SKM-1 treated with dmso at 0.1 percent for 144 hours (cell line): ENCODE measurements around the gene NOTCH3.

Experiments
- DNase-seq: peaks from one replicate; lab custom pipeline; 2025; ENCODE audit not compliant: unreplicated experiment; lab: John Stamatoyannopoulos, UW

The NOTCH3 gene

DNA sequence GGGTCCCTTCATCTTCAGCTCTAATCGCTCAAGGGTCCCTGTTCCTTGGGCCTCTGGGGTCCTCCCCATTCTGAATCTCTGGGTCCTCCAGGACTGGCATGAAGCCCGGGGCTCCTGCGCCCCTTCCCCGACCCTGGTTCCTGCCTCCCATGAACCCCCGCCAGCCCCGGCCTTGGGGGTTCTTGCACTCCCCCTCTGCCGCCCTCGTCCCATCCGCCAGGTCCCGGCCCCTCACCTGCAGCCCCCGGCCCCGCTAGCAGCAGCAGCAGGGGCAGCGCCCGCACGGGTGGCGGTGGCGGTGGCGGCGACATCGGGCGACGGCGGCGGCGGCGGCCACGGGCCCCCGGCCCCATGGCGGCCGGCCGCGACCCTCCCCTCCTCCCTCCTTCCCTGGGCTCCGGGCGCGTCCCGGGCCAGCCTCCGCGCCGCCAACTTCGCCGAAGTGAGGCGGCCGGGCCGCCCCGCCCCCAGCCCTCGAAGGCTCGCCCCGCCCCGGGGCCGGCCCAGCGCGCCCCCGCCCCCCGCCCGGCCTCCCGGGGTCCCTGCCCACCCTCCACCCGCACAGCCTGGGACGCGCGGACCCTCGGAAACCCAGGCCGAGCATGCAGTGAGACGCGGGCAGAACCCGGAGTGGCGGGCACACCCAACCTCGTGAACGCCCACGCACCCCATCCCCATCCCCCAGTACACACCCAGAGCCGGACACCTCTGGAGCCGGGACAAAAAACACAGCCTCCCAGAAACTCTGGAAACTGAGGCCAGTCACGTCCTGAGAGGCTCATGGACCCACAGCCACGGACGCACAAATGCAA, at the start of gene NOTCH3:
TSS of gene NOTCH3 (minus strand) at position 443 of the 812 bp plus-strand sequence. CDS start at position 353, 90 bp downstream.
- DNase-seq: no peak

DNA sequence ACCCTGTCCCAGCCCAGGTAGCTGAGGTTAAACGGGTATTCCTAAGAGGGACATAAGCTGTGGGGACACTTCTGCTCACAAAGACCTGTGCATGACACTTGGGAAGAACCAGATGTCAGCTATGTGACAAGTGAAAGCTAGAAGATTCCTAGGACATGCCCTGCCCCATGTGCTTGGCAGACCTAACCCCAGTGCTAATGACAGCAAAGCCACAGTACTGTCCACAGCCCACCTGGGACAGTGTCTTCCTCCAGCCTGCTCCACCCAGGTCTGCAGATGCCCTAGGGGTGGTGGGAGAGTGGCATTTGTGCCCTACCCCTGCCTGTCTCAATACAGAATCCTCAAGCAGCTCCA, 49.8 kb upstream of the NOTCH3 start:
- DNase-seq: no peak

DNA sequence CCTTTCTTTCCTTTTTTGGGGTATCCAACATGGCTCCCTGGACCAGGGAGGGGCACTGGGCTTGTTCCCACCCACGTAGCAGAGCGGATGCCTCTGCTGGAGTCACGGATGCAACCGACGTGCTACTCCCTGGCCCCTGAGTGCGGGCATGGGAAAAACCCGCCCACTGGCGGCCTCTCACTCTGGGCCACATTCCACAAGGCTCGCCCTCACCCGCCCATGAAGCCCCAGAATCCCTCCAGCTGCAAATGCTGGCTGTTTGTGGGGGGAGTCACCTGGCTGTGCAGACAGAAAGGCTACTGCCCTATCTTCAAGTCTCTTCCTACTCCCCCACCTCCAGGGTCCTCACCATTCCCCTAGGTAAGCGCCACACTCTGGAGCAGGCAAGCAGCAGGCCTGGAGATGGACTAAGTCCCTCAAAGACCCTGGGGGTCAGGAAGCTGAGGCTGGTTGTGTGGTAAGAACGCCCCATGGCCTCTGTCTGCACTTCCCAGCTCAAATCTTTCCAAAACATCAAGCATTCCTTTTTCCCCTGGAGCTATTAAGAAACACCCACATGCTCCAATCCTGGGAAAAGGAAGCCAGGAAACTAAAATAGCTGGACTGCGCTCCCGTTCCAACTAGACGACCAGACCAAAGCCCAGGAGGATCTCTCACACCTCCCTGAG, 49.3 kb upstream of the NOTCH3 start:
- no peak for DNase-seq

DNA sequence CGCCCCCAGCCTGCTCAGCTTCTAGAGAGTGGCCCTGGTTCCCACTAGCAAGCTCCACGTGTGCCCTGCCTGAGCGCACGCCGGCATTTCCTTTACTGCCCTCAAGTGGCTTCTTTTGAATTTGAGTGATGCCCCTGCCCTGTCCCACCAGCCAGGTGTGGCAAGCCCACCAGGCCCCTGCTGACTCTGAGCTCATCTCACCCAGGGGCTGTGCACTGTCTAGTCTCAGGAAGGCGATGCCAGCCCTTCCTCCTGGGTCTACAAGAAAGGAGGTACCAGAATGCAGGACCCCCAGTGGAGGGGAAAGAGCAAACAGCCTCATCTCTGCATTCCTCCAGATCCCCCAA, 48.7 kb upstream of the NOTCH3 start:
- DNase-seq: no peak

DNA sequence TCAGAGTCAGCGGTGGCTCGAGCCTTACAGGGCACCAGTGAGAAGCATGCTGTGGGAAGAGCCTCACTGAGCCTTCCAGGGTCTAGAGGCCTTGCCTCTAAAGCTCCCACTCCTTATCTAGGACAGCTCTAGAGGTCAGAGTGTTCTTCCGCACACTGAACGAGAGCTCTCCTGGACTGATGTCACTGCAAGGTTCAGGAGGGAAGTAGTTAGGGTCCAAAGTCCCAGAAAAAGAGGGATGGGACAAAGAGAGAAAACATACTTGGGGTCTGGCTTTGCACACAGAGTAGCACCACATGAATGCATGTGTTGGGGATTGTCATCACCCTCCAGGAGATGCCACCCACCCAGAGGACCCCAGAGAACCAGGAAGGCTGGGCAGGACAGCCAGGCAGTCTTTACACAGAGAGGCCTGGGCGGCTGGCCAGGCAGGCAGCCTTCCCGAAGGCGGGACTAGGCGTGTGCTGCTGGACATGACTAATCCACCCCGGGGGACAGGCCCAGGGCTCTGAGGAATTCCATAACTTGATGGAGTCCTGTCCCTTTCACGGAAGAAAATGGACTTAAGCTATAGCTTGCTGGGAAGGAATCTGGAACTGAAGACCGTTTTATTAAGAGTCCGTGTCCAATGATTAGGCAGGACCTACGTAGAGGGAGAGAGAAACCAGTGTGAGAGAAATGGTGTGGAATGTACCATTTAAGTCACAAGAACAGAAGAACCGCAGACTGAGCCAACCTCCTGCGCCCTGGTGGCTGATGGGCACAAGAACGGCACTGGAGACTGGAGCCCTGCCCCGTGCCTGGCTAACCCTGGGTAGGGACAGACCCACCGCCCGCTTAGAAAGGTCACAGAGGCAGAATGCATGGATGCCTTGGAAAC, 48.1 kb upstream of the NOTCH3 start:
- DNase-seq: no peak

DNA sequence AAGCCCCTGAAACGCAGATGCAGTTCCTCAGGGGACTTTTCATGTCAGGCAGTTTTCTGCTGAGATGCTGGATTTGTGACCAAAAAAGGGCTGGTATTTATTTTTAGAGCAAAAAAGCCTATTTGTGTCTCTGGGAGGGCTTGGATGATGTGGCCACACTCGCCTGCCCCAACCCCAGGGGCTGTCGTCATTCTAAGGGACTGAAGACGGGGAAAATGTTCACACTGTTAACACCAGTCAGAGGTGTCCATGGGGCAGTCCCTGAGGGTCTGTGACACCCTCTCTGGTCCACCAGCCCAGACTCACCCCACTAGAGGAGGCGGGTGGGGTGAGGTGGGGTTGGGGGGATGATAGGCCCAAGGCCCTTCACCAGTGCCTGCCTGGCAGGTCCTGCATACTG, 47.3 kb upstream of the NOTCH3 start:
- DNase-seq: no peak

DNA sequence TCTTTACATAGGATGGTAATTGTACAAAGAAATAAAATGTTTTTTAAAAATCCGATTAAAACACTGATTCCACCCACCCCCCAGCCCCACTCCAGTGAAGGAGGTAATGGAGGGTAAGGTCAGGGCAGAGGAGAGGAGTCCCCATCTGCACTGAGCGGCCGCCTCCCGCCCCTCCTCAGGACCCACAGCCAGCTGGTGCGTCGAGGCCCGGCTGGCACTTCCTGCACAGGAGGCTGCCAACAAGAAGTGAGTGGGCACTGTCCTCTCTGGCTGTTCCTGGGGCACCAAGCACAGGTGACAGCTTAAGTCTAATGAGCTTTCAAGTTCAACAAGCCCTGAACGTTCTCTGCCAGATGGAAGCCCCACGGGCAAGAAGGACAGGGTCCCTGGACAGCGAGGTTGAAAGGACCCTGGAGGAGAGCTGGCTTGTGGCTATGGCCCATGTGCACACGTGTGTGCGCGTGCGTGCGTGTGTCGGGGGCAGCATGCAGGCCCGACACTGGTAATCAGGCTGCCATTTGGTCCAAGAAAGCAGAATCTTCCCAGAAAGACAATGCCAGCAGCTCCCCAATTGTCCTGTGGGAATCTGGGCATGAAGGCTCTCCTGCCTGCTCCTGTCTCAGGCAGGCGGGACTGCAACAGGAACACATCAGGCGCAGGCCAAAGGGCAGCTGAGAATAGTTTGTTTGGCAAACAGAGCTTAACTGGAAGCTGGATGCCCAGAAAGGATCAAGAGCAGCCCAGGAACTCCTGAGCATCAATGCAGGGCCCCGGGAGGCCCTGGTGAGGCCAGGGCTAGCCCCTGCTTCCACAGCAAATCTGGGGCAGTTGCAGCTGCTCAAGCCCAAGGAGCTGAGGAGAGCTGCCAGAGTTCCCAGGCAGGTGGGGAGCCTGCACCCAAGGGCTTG, 46.6 kb upstream of the NOTCH3 start:
- no peak for DNase-seq

DNA sequence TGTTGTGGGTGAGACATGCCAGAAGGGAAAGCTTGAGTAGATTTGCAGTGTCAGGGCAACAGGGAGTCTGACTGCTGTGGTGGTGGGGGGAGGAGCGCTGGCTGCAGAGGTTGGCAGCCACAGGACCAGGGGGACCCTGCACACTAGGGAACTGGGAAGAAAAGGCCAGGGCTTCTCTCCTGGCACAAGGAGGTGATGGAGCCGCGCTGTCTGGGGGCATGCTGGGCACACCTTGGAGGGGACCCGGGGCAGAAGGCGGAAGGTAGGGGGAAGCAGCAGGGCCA, 45.3 kb upstream of the NOTCH3 start:
- no peak for DNase-seq

DNA sequence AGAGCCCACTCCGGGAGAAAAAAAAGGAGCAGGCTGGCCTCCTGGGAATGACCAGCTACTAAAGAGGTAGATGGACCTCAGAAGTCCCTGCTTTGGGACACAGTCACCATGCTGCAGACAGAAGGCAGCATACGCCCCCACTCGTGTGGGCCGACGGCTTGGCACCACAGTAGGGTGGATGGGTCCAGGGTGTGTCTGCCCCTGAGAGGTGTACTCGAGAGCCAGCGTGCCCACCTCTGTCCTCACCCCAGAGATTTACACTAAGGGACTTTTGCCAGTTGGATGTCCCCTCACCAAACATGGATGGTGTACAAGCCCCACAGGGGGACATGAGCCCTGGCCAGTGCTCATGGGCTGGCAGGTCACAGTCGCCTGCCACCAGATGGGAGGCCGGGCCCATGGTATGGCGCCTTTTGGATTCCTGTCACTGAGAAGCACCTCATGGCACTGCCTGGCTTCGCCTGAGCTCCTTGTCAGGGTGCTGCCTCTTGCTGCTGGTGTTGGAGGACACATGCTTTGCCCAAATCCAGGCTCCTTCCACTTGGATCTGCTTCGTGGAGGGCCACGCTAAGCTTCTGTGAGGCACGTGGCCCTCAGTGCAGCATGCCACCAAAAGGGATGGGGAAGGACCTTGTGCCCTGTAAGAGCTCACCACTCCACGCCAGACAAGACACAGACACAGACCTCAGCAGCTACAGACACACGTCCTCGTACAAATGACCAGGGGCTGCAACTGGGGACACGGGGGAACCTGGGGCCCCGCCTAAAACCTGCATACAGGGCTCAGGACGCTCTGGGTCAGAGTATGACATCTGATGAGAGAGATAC, 44.8 kb upstream of the NOTCH3 start:
- no peak for DNase-seq

DNA sequence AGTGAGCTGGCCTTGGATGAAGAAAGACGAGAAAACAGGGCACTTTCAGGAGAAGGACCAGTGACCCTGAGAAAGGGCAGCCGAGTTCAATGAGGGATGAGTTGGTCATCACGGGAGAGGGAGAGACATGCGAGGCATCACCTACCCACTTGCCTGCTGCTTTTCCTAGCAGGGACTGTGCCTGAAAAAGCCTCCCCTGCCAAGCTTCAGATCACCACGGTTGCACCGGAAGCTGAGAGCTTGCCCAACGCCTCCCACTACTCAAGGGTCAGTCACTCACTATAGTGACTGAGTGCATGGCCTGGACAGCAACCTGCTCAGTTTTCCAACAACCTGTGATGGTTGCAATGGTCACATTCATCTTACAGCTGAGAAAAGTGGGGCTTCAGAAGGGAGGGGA, 44.0 kb upstream of the NOTCH3 start:
- DNase-seq: no peak

DNA sequence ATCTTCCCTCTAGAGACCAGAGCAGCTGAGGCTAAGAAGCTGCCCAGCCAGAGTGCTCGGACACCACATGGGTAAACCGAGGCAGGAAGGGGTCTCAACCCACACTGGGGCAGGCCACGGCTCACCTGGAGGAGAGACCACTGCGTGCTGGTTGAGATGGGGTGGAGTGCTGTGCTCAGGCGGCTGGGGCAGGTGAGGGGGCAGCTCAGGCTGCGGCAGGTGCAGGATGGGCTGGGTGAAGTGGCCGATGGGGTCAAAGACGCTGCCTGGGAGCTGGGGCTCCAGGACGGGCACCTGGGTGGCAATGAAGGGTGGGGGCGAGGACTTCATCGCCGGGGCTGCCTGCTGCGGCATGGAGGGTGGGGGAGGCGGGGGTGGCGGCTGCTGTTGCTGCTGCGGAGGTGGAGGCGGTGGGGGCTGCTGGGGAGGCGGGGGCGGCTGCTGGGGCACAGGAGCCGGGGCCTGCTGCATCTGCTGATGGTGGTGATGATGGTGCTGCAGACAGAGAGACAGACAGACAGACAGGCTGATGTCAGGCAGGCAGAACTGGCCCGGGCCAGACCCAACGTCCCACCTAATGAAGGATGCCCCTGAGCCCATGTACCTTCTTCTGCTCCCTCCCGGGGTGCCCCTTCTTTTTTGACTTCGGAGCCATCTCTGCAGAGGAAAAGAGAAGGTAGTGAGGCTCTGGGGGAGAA, 43.5 kb upstream of the NOTCH3 start:
- DNase-seq: no peak

DNA sequence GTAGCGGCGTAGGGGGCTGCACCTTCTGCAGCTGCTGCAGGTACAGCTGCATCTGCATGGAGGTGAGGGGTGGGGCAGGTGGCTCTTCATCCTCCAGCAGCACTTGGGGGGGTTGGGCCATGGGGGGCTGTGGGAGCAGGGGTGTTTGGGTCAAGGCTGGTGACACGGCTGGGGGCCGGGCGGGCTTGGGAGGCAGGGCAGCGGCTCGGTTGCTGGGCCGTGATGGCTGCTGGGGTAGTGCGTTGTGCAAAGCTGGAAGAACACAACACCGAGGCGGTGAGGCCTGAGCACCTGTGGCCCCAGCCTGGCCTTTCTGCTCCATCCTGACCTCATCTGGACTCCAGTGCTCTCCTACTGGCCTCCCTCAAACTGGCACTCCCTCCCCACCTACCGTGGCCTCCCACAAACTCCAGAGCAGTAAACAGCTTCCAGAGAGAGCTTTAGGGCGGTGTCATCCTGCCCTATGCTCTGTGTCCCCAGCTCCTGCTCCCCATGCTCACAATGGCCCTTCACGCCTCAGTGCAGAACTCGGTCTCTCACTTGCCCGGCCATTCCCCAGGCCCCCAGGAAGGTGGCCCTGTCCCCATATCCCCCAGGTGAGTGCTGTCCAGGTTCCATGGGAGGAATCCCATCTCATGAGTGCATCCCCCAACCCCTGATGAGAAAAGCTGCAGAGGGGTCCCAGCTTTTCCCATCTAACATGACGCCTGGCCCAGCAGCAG, 42.6 kb upstream of the NOTCH3 start:
- DNase-seq: no peak

DNA sequence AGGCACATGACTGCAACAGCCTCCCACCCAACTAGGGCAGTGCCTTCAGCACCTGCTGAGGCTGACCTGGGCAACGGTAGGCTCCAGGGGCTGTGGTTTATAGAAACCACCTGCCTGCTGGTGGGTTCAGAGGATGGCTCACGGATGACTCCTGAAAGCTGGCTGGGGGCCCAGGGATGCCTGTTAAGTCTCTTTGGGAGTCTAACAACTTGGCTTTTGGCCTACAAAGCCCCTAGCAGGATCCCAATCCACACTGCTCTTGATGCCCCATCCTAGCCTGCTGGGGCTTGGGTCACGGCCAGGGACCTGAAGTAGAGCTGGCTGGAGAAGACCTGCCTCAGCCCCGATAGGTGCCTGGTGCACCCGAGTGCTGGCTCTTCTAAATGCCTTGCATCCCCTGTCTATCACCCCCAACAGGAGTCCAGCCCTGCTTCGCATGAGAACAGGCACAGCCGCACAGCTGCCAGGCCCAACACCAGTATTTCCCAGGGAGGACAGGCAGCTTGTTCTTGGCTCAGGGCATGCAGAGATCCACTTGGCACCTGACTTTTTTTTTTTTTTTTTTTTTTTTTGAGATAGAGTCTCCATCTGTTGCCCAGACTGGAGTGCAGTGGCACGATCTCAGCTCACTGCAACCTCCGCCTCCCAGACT, 40.6 kb upstream of the NOTCH3 start:
- DNase-seq: no peak

DNA sequence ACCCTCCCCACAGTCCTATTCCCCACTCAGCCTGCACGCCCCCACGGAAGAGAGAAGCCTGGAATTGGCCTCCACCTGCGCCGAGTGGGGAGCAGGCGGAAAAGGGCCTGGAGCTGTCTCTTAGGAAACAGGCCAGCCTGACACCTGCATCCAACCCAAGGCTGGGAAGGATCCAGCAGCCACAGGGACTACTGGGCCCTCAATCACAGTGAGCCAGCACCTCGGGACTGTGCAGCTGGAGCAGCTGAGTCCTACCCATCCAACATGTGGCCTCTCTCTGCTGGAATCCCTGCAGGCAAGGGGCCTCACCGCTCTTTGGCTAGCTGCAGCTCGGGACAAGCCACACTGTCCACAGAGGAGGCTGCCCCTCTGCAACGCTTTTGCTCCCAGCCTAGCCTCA, 39.7 kb upstream of the NOTCH3 start:
- no peak for DNase-seq

DNA sequence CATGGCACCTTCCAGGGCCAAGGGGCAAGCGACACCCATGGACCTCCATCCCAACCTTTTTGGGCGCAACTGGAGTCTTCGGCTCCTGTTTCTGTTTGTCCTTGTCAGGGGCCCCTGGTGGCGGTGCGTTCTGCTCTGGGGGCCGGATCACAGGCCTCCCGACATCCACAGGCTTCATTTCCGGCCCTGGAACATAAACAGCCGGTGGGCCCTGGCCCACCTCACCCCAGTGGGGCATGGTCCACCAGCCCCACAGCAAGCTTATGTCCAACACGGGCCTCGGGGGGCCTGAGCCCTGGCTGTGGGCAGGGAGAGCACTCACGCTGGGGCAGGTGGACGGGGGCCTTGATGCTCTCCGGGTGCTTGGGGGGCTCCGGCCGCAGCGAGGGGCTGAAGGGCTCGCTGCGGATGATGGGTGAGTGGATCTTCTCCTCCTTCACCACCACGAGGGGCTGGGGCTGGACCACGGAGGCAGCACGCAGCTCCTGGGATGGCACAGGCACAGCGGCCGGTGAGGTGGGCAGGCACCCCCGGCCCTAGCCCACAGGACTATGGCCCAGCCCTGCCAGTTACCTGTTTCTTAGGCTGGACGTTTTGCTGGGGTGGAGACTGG, 38.6 kb upstream of the NOTCH3 start:
- no peak for DNase-seq

DNA sequence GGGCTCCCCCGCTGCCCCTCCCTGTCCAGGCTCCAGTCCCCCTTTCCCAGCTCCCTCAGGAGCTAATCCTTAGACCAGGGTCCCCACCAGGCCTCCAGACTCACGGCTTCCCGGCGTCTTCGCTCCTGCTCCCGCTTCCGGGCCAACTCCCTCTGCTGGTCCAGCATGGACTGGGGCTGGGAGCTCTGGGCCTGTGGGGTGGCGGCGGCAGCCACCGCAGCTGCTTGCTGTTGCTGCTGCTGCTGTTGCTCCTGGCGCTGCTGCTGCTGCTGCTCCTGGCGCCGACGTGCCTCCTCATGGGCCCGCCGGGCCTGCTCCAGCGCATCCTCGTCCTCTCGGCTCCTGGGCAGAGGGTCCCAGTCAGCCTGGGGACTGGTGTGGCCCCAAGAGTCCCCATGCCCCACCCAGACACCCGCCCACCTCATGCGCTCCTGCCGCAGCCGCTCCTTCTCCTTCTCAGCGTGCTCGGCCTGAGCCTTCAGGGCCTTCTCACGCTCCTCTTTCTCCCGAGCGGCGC, 37.9 kb upstream of the NOTCH3 start:
- DNase-seq: no peak

DNA sequence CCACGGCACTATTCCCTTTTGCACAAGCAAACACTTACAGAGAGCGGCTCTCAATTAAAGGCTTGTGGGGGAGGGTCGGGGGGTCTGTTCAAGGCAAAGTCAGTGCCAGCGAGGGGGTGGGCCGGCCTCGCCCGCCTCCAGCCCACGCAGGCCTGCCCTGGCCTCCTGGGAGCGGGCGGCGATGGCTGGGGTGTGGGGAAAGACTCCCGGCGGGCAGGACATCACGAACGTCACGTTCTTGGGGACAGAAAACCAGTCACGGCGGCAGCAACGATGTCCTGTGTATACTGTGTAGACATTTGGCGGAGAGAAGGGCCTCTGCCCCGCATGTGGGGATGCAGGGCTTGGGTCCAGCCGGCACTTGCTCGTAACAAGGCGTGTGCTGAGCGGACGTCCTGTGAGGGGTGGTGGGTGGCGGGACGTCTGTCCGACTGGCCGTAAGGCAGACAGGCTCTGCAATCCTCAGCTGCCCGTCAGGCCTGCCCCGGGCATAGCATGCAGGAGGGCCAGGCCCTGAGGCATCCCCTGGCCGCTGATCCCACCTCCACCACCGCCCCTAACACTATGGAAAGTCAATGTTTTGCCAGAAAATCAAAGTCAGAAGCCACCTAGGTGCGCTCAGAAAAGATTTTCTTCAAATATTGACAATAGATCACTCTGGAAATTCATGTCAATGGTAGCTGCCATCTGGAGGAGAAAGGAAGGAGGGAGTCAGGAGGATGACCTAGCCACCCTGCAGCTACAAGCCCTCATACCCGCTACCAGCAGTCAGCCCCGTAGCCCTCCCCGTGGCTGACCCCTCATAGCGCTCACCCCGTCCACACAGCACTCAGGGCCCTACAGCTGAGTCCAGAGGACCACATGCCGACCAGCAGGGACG, 37.2 kb upstream of the NOTCH3 start:
- DNase-seq: no peak
